MCF 10A (cell line): ENCODE measurements around the gene TEX28. TPM values are rescaled to one million over a fixed set of nuclear protein-coding genes. Genes with fewer than 3 reads are reported as not detected.

ENCODE experiments used
- BruUV-seq: library from RNA; stranded (reverse); fragments of 400-500 nt; replicated peaks from 2 replicates; lab custom pipeline; 2021; lab: Mats Ljungman, UMichigan
- CTCF ChIA-PET: fragments of 300-600 bp; sonication (Branson Sonifier 250); formaldehyde crosslinking; extraction: SDS; loops from one replicate; lab custom pipeline; 2021; ENCODE audit warnings: antibody characterized with exemption, inconsistent platforms; lab: Yijun Ruan, JAX
- POLR2A ChIA-PET: fragments of 300-600, 350-650 bp; sonication (Branson Sonifier 250); formaldehyde crosslinking; extraction: SDS; loops from one replicate; lab custom pipeline; 2020; ENCODE audit warnings: antibody characterized with exemption, inconsistent platforms; lab: Yijun Ruan, JAX
- DNase-seq: peaks from one replicate; pipeline ENCODE4 v3.0.0-alpha.2; 2018; ENCODE audit not compliant: unreplicated experiment
- H3K27ac Mint-ChIP-seq: one replicate; pipeline ENCODE4 v1.8.0; 2022; ENCODE audit warnings: mild to moderate bottlenecking, low read depth, mixed read lengths; ENCODE audit not compliant: unreplicated experiment
- H3K27me3 Mint-ChIP-seq: one replicate; pipeline ENCODE4 v1.8.0; 2022; ENCODE audit warnings: mixed read lengths; ENCODE audit not compliant: insufficient read depth, unreplicated experiment
- H3K36me3 Mint-ChIP-seq: one replicate; pipeline ENCODE4 v1.8.0; 2022; ENCODE audit warnings: mild to moderate bottlenecking, moderate library complexity, mixed read lengths; ENCODE audit not compliant: insufficient read depth, unreplicated experiment
- H3K4me1 Mint-ChIP-seq: one replicate; pipeline ENCODE4 v1.8.0; 2022; ENCODE audit warnings: mixed read lengths; ENCODE audit not compliant: insufficient read depth, unreplicated experiment
- H3K4me3 Mint-ChIP-seq: one replicate; pipeline ENCODE4 v1.8.0; 2022; ENCODE audit warnings: mild to moderate bottlenecking, moderate library complexity, mixed read lengths; ENCODE audit not compliant: unreplicated experiment
- H3K9me3 Mint-ChIP-seq: one replicate; pipeline ENCODE4 v1.8.0; 2022; ENCODE audit warnings: mixed read lengths; ENCODE audit not compliant: unreplicated experiment
- CTCF ChIP-seq: fragments of 200-600 bp; IDR thresholded peaks from one replicate; pipeline ENCODE4 v1.8.0; 2022; ENCODE audit warnings: antibody characterized with exemption, mild to moderate bottlenecking; ENCODE audit not compliant: unreplicated experiment
- intact Hi-C: fragments of 100-400 bp; cut with micrococcal nuclease; formaldehyde crosslinking; loops from 2 replicates; pipeline ENCODE4 v1.14.1; 2022
- total RNA-seq: library from RNA; stranded (reverse); gene quantifications from 2 replicates; pipeline ENCODE4 v1.2.3, GENCODE V29; 2022

TEX28 gene
- total RNA-seq, 1 experiment from 2014 or later = not detected

GRCh38 chrX:154317391-154317995 lies 22.6 kb upstream of the TEX28 start:
- no peaks in the 10 kb centered on the region for H3K9me3 Mint-ChIP-seq

GRCh38 chrX:154315416-154315815 lies 20.5 kb upstream of the TEX28 start:
- intact Hi-C loops = no loop called here
- no peak for DNase-seq
- CTCF ChIA-PET = interaction anchor here (0.7 to 2.6 kb wide), 2 partner anchors 14 to 743 kb away, joined by 3 to 8 read pairs; no protein-coding TSS in a partner anchor
- Mint-ChIP-seq H3K27me3 (peaks cover 71% of the 10 kb centered on the region), H3K4me3 (no peak overlapping the region), H3K4me1 (peaks cover 6% of the 10 kb centered on the region), H3K9me3 (no peaks in the 10 kb centered on the region), H3K27ac (no peak overlapping the region), H3K36me3 (no peaks in the 10 kb centered on the region)
- POLR2A ChIA-PET = no interaction called here
- BruUV-seq = no TSS peak
- no peak for TF ChIP-seq CTCF

More at GRCh38 chrX:154317391-154317995, 22.6 kb upstream of the TEX28 start:
- ChIA-PET CTCF (interaction anchor here (0.6 to 2.6 kb wide), 12 partner anchors 8 to 732 kb away, joined by 3 to 12 read pairs (median 4); no protein-coding TSS in a partner anchor), POLR2A (interaction anchor here (0.6 kb wide), 1 partner anchor 8 kb away, joined by 3 read pairs; no protein-coding TSS in a partner anchor)
- no TSS peak for BruUV-seq
- intact Hi-C loops = no loop called here
- Mint-ChIP-seq H3K27me3 (peaks cover 71% of the 10 kb centered on the region), H3K4me3 (no peak overlapping the region), H3K27ac (no peak overlapping the region), H3K4me1 (peaks cover 6% of the 10 kb centered on the region), H3K36me3 (no peaks in the 10 kb centered on the region)
- DNase-seq = peak; percentile 31
- TF ChIP-seq CTCF = peak; percentile 33

- no peak for TF ChIP-seq CTCF
- BruUV-seq = no TSS peak
- intact Hi-C loops = no loop called here
- H3K9me3 Mint-ChIP-seq = no peaks in the 10 kb centered on the region
- no peaks in the 10 kb centered on the region for H3K36me3 Mint-ChIP-seq
- CTCF ChIA-PET = no interaction called here
- H3K27ac Mint-ChIP-seq = no peak overlapping the region
- peaks cover 80% of the 10 kb centered on the region for H3K27me3 Mint-ChIP-seq
- DNase-seq = no peak
- POLR2A ChIA-PET = no interaction called here
- peaks cover 7% of the 10 kb centered on the region for H3K4me1 Mint-ChIP-seq
- no peak overlapping the region for H3K4me3 Mint-ChIP-seq
These were observed 18.2 kb upstream of the TEX28 start for GRCh38 chrX:154313147-154313546.

- intact Hi-C loops = no loop called here
- Mint-ChIP-seq H3K4me1 (peaks cover 9% of the 10 kb centered on the region), H3K36me3 (no peaks in the 10 kb centered on the region), H3K9me3 (no peaks in the 10 kb centered on the region), H3K27me3 (peaks cover 80% of the 10 kb centered on the region), H3K27ac (no peak overlapping the region), H3K4me3 (no peak overlapping the region)
- ChIA-PET POLR2A (no interaction called here), CTCF (interaction anchor here (0.6 kb wide), 1 partner anchor 18 kb away, joined by 3 read pairs; no protein-coding TSS in a partner anchor)
- no TSS peak for BruUV-seq
- DNase-seq = no peak
- TF ChIP-seq CTCF = no peak
These were observed 17.2 kb upstream of the TEX28 start for GRCh38 chrX:154312116-154312515.
